H1 (cell line): ENCODE measurements around the gene CFD. TPM values are rescaled to one million over a fixed set of nuclear protein-coding genes. Genes with fewer than 3 reads are reported as not detected.

Experiments used
- CTCF ChIA-PET: fragments of 300-600 bp; sonication (Branson Sonifier 250); formaldehyde crosslinking; loops from one replicate; lab custom pipeline; 2021; ENCODE audit not compliant: partially characterized antibody; lab: Charles Lee
- POLR2A ChIA-PET: fragments of 300-600 bp; sonication (Branson Sonifier 250); formaldehyde crosslinking; loops from one replicate; lab custom pipeline; 2021; ENCODE audit warnings: inconsistent platforms; ENCODE audit not compliant: partially characterized antibody; lab: Charles Lee
- DNase-seq, 2 experiments: peaks; one replicate each; pipeline versions ENCODE4 v3.0.0 to v3.0.0-alpha.2; 2010 to 2022; ENCODE audit warnings: low spot score in 2 of 2, low read depth in 1 of 2, mixed read lengths in 1 of 2
- FAIRE-seq: peaks from 2 replicates; lab custom pipeline; 2011; peaks lifted over from hg19 to GRCh38; lab: Jason Lieb, UNC
- H2AFZ ChIP-seq: 2 replicates; pipeline ENCODE4 v1.8.1; 2012; ENCODE audit warnings: low read length, inconsistent platforms
- H2AK5ac ChIP-seq: 2 replicates; pipeline ENCODE4 v1.6.1; 2013; ENCODE audit warnings: low read depth, low read length
- H2BK120ac ChIP-seq: replicated peaks from 2 replicates; pipeline ENCODE3; 2013; ENCODE audit warnings: low read depth, low read length, inconsistent platforms
- H2BK12ac ChIP-seq: 2 replicates; pipeline ENCODE4 v1.6.1; 2013; ENCODE audit warnings: low read depth, low read length
- H2BK15ac ChIP-seq: 2 replicates; pipeline ENCODE4 v1.6.1; 2013; ENCODE audit warnings: low read length
- H2BK20ac ChIP-seq: 2 replicates; pipeline ENCODE4 v1.6.1; 2013; ENCODE audit warnings: low read length
- H2BK5ac ChIP-seq: 2 replicates; pipeline ENCODE4 v1.6.1; 2013; ENCODE audit warnings: low read depth, low read length
- H3K14ac ChIP-seq: 2 replicates; pipeline ENCODE4 v1.6.1; 2013; ENCODE audit warnings: inconsistent platforms; ENCODE audit not compliant: insufficient read length
- H3K18ac ChIP-seq: 2 replicates; pipeline ENCODE4 v1.6.1; 2013; ENCODE audit warnings: low read length; ENCODE audit errors: extremely low read depth
- H3K23ac ChIP-seq: 2 replicates; pipeline ENCODE4 v1.6.1; 2013; ENCODE audit warnings: inconsistent platforms; ENCODE audit not compliant: insufficient read length
- H3K23me2 ChIP-seq: 2 replicates; pipeline ENCODE4 v1.6.1; 2013; ENCODE audit warnings: low read depth, low read length
- H3K27ac ChIP-seq: 2 replicates; pipeline ENCODE4 v1.6.1; 2011; ENCODE audit warnings: low read depth, low read length, inconsistent platforms
- H3K27me3 ChIP-seq, 4 experiments: replicated peaks in 1 of 4; 1 replicate in 1 of 4; 2 replicates in 3 of 4; pipeline versions ENCODE4 v1.6.1 to v1.8.1; 2011 to 2013; ENCODE audit warnings: low read length in 3 of 4, mild to moderate bottlenecking in 3 of 4, inconsistent platforms in 2 of 4, mixed read lengths in 2 of 4, moderate library complexity in 1 of 4; ENCODE audit not compliant: control insufficient read depth in 3 of 4, insufficient read depth in 3 of 4; ENCODE audit errors: extremely low read depth in 1 of 4
- H3K36me3 ChIP-seq, 4 experiments: 2 replicates each; pipeline versions ENCODE4 v1.6.1 to v1.8.1; 2011 to 2013; ENCODE audit warnings: mild to moderate bottlenecking in 4 of 4, low read length in 3 of 4, moderate library complexity in 2 of 4, control low read depth in 1 of 4, inconsistent platforms in 1 of 4; ENCODE audit not compliant: insufficient read depth in 4 of 4, control insufficient read depth in 2 of 4
- H3K4ac ChIP-seq: replicated peaks from 2 replicates; pipeline ENCODE3; 2013; ENCODE audit warnings: low read length, low read depth, mixed read lengths, inconsistent platforms; ENCODE audit not compliant: insufficient read length
- H3K4me1 ChIP-seq, 4 experiments: replicated peaks in 1 of 4; 1 replicate in 1 of 4; 2 replicates in 3 of 4; pipeline versions ENCODE4 v1.6.1 to v1.8.1; 2011 to 2013; ENCODE audit warnings: low read length in 3 of 4, inconsistent platforms in 2 of 4, mixed read lengths in 1 of 4; ENCODE audit not compliant: insufficient read depth in 4 of 4, control insufficient read depth in 3 of 4
- H3K4me2 ChIP-seq, 2 experiments: 2 replicates each; pipeline versions ENCODE4 v1.6.1 to v1.8.1; 2011 to 2013; ENCODE audit warnings: low read depth in 2 of 2, low read length in 2 of 2, control low read depth in 1 of 2, inconsistent platforms in 1 of 2, mild to moderate bottlenecking in 1 of 2; ENCODE audit not compliant: insufficient read depth in 1 of 2
- H3K4me3 ChIP-seq, 4 experiments: fragments of 200-600, 300-600 bp in 1 of 4; sonication (generic), shearing (Covaris generic), sonication (Bioruptor Twin) in 1 of 4; 2 replicates each; pipeline versions ENCODE4 v1.5.1 to v1.8.1; 2011 to 2016; ENCODE audit warnings: low read length in 4 of 4, low read depth in 3 of 4, control low read depth in 2 of 4, inconsistent platforms in 2 of 4, mild to moderate bottlenecking in 2 of 4, mixed read lengths in 1 of 4, moderate library complexity in 1 of 4; ENCODE audit not compliant: insufficient read depth in 2 of 4; ENCODE audit errors: extremely low read depth in 1 of 4
- H3K56ac ChIP-seq: replicated peaks from 2 replicates; pipeline ENCODE3; 2013; ENCODE audit warnings: low read depth, mild to moderate bottlenecking, mixed read lengths, low read length, inconsistent platforms; ENCODE audit not compliant: insufficient read length
- H3K79me1 ChIP-seq: 2 replicates; pipeline ENCODE4 v1.6.1; 2013; ENCODE audit warnings: low read depth, low read length, control low read depth
- H3K79me2 ChIP-seq, 2 experiments: 2 replicates each; pipeline versions ENCODE4 v1.6.1 to v1.8.1; 2012 to 2013; ENCODE audit warnings: low read length in 2 of 2, mild to moderate bottlenecking in 2 of 2, inconsistent platforms in 1 of 2; ENCODE audit not compliant: insufficient read depth in 2 of 2, control insufficient read depth in 1 of 2
- H3K9ac ChIP-seq, 4 experiments: replicated peaks in 1 of 4; 1 replicate in 1 of 4; 2 replicates in 3 of 4; pipeline versions ENCODE4 v1.6.1 to v1.8.1; 2011 to 2013; ENCODE audit warnings: low read depth in 3 of 4, low read length in 3 of 4, control low read depth in 2 of 4, mild to moderate bottlenecking in 2 of 4, moderate library complexity in 2 of 4, inconsistent platforms in 1 of 4; ENCODE audit errors: extremely low read depth in 1 of 4
- H3K9me3 ChIP-seq, 2 experiments: 2 replicates each; pipeline versions ENCODE4 v1.6.1 to v1.8.1; 2012 to 2013; ENCODE audit warnings: mild to moderate bottlenecking in 2 of 2, moderate library complexity in 2 of 2, control low read depth in 1 of 2, inconsistent platforms in 1 of 2, low read depth in 1 of 2, low read length in 1 of 2, mixed read lengths in 1 of 2; ENCODE audit not compliant: insufficient read depth in 2 of 2
- H4K20me1 ChIP-seq, 2 experiments: replicated peaks in 1 of 2; 2 replicates each; pipeline versions ENCODE3 to v1.8.1; 2011 to 2013; ENCODE audit warnings: inconsistent platforms in 2 of 2, low read length in 2 of 2, mild to moderate bottlenecking in 1 of 2; ENCODE audit not compliant: insufficient read depth in 2 of 2, control insufficient read depth in 1 of 2
- H4K5ac ChIP-seq: 2 replicates; pipeline ENCODE4 v1.6.1; 2013; ENCODE audit warnings: low read length, low read depth, mixed read lengths, inconsistent platforms; ENCODE audit not compliant: insufficient read length
- H4K8ac ChIP-seq: 2 replicates; pipeline ENCODE4 v1.8.0; 2013; ENCODE audit warnings: mild to moderate bottlenecking, moderate library complexity, low read length, inconsistent platforms; ENCODE audit not compliant: insufficient read depth; ENCODE audit errors: extremely low read depth
- H4K91ac ChIP-seq: replicated peaks from 2 replicates; pipeline ENCODE3; 2013; ENCODE audit warnings: low read length, mixed read lengths, inconsistent platforms; ENCODE audit not compliant: insufficient read length
- ATF3 ChIP-seq: IDR thresholded peaks from 2 replicates; pipeline ENCODE4 v1.6.1; 2011; ENCODE audit warnings: low read depth, mild to moderate bottlenecking, low read length; ENCODE audit not compliant: insufficient read depth
- BACH1 ChIP-seq: IDR thresholded peaks from 2 replicates; pipeline ENCODE4 v1.6.1; 2012; ENCODE audit warnings: low read length, improper control_type of control experiment
- CHD1 ChIP-seq: IDR thresholded peaks from 2 replicates; pipeline ENCODE4 v1.6.1; 2012; ENCODE audit warnings: low read depth, low read length, improper control_type of control experiment
- CTCF ChIP-seq, 3 experiments: IDR thresholded peaks; 1 replicate in 2 of 3; 2 replicates in 1 of 3; pipeline versions ENCODE4 v1.5.1 to v1.6.1; 2011; ENCODE audit warnings: low read length in 3 of 3, mild to moderate bottlenecking in 3 of 3, inconsistent platforms in 2 of 3, low read depth in 1 of 3, moderate library complexity in 1 of 3; ENCODE audit not compliant: insufficient read depth in 1 of 3; ENCODE audit errors: control extremely low read depth in 1 of 3
- RBBP5 ChIP-seq: IDR thresholded peaks from 2 replicates; pipeline ENCODE4 v1.7.1; 2012; ENCODE audit warnings: low read depth, mild to moderate bottlenecking, inconsistent platforms, low read length, moderate library complexity, borderline replicate concordance
- RFX5 ChIP-seq: IDR thresholded peaks from 2 replicates; pipeline ENCODE4 v1.6.1; 2011; ENCODE audit warnings: low read depth, low read length, improper control_type of control experiment, borderline replicate concordance
- SP1 ChIP-seq: IDR thresholded peaks from 2 replicates; pipeline ENCODE4 v1.6.1; 2011; ENCODE audit warnings: low read depth, low read length
- WGBS, 2 experiments: shearing (Covaris generic) in 1 of 2; methylation state at CpG; one replicate each; pipeline versions ENCODE4 v1.1.6 to v1.1.7; 2013 to 2015; ENCODE audit warnings: low lambda C conversion rate in 2 of 2, mixed read lengths in 2 of 2, inconsistent platforms in 1 of 2, low coverage in 1 of 2, missing lambda C conversion rate in 1 of 2; ENCODE audit not compliant: insufficient replicate concordance in 2 of 2, insufficient coverage in 1 of 2, insufficient read length in 1 of 2; ENCODE audit errors: extremely low coverage in 1 of 2, missing lambda C conversion rate in 1 of 2; 5-methylcytosine and 5-hydroxymethylcytosine counted together
- polyA plus RNA-seq, 7 experiments: library from polyadenylated mRNA; depleted of rRNA in 3 of 7; stranded (reverse) in 5 of 7; unstranded in 2 of 7; fragments of >200 nt in 5 of 7; fragments of 200-250 nt in 2 of 7; gene quantifications; 1 replicate in 5 of 7; 2 replicates in 1 of 7; 4 replicates in 1 of 7; pipeline versions ENCODE4 v1.2.1 to v1.2.3, GENCODE V29; 2011 to 2013; ENCODE audit warnings: missing spikeins in 2 of 7, mixed read lengths in 2 of 7
- total RNA-seq: library from RNA; stranded (reverse); fragmentation: NEBNext Ultra II Directional; extraction: Animal tissue kit (Norgen Biotek cat#: 25700); gene quantifications from 2 replicates; pipeline ENCODE4 v1.2.1, GENCODE V29; 2021

CFD gene
- total and polyA plus RNA-seq, 2 of the 8 experiments (the other 6 are each of a cell fraction or from before 2014, with no cell fraction given): 1.7 to 2.8 TPM

- Histone ChIP-seq H2BK5ac (no peak overlapping the region), H4K5ac (no peak overlapping the region), H2AFZ (no peak overlapping the region), H3K56ac (no peak overlapping the region), H3K27me3 (no peaks in the 10 kb centered on the region), H3K27ac (no peak overlapping the region; the same call in 1 of the 2 replicates), H2BK20ac (no peak overlapping the region), H3K36me3 (peaks cover 0 to 26% (median 6%) of the 10 kb centered on the region in 4 experiments; a peak in 5 of 8 replicates), H3K4ac (no peak overlapping the region), H3K4me3 (no peak overlapping the region), H3K18ac (no peak overlapping the region), H4K8ac (no peak overlapping the region), H4K20me1 (peaks cover 5% of the 10 kb centered on the region in 2 experiments), H2BK120ac (no peak overlapping the region), H3K79me2 (no peaks in the 10 kb centered on the region), H3K9me3 (no peaks in the 10 kb centered on the region), H2BK12ac (no peak overlapping the region), H3K79me1 (no peaks in the 10 kb centered on the region), H2BK15ac (no peak overlapping the region), H3K4me1 (no peaks in the 10 kb centered on the region), H3K23ac (no peak overlapping the region), H2AK5ac (no peak overlapping the region), H4K91ac (no peak overlapping the region), H3K4me2 (no peak overlapping the region), H3K23me2 (no peaks in the 10 kb centered on the region), H3K9ac (no peak overlapping the region), H3K14ac (no peak overlapping the region)
- TF ChIP-seq CHD1: no peak
- no peak for TF ChIP-seq BACH1
- no peak for TF ChIP-seq CTCF (IDR thresholded peaks at IDR 0.05; ENCODE audit: control extremely low read depth in 1 of 3, insufficient read depth in 1 of 3, low read depth in 1 of 3, low read length in 3 of 3)
- no peak for TF ChIP-seq ATF3
- no peak for TF ChIP-seq SP1
- TF ChIP-seq RBBP5: no peak
- no peak for TF ChIP-seq RFX5
- ChIA-PET POLR2A (interaction anchor here (11.5 kb wide), 1 partner anchor 8 kb away, joined by 82 read pairs; the partner anchor contains the start of genes MED16 and RNU6-9), CTCF (interaction anchor here (0.6 to 2.1 kb wide), 8 partner anchors 14 to 386 kb away, joined by 3 to 11 read pairs (median 3); no protein-coding TSS in a partner anchor)
- FAIRE-seq (no peak), DNase-seq (no peak)
- 95% methylated on average over 34 of the region's 34 CpGs; no CpG with 5 or more reads in 1 of the 2 experiments for WGBS, 2 experiments
Observed at GRCh38 chr19:881385-882071, 22.1 kb downstream of the CFD start.
